MM.1S (cell line): ENCODE measurements around the gene SPRR2G.
"Not testable (repeated sequence)": the region's sequence is repeated elsewhere in the genome, so short reads cannot be mapped to it uniquely, and the experiment has no call there.

ENCODE experiments used
- DNase-seq: peaks from one replicate; pipeline ENCODE4 v3.0.0-alpha.2; 2015
- H2AFZ ChIP-seq: fragments of 300-600 bp; sonication (generic); 2 replicates; pipeline ENCODE4 v1.6.0; 2016; ENCODE audit warnings: antibody characterized with exemption, low read length
- H3F3A ChIP-seq: fragments of 300-600 bp; sonication (generic); 2 replicates; pipeline ENCODE4 v1.6.1; 2016; ENCODE audit warnings: mild to moderate bottlenecking, antibody characterized with exemption, low read length, moderate library complexity, mixed read lengths; ENCODE audit not compliant: insufficient read depth
- H3K27ac ChIP-seq: fragments of 300-600 bp; sonication (generic); 2 replicates; pipeline ENCODE4 v1.5.1; 2016; ENCODE audit warnings: mild to moderate bottlenecking, low read length
- H3K27me3 ChIP-seq: fragments of 300-600 bp; sonication (generic); replicated peaks from 2 replicates; pipeline ENCODE4 v1.6.0; 2016; ENCODE audit warnings: low read length; ENCODE audit not compliant: insufficient read depth
- H3K36me3 ChIP-seq: fragments of 300-600 bp; sonication (generic); replicated peaks from 2 replicates; pipeline ENCODE4 v1.6.1; 2016; ENCODE audit warnings: mild to moderate bottlenecking, low read length, mixed read lengths; ENCODE audit not compliant: insufficient read depth
- H3K4me1 ChIP-seq: fragments of 300-600 bp; sonication (generic); 2 replicates; pipeline ENCODE4 v1.6.1; 2016; ENCODE audit warnings: low read length, mixed read lengths
- H3K4me2 ChIP-seq: fragments of 300-600 bp; sonication (generic); 2 replicates; pipeline ENCODE4 v1.6.0; 2016; ENCODE audit warnings: low read depth, low read length
- H3K4me3 ChIP-seq: fragments of 300-600 bp; sonication (generic); 2 replicates; pipeline ENCODE4 v1.5.1; 2016; ENCODE audit warnings: low read length, mixed read lengths
- H3K79me2 ChIP-seq: fragments of 300-600 bp; sonication (generic); 2 replicates; pipeline ENCODE4 v1.6.1; 2016; ENCODE audit warnings: mixed run types, low read length, mixed read lengths
- H3K9ac ChIP-seq: fragments of 300-600 bp; sonication (generic); 2 replicates; pipeline ENCODE4 v1.6.1; 2016; ENCODE audit warnings: low read length, mixed read lengths
- H3K9me2 ChIP-seq: fragments of 300-600 bp; sonication (generic); replicated peaks from 2 replicates; pipeline ENCODE4 v1.6.1; 2016; ENCODE audit warnings: mild to moderate bottlenecking, low read length, mixed read lengths; ENCODE audit not compliant: insufficient read depth
- H3K9me3 ChIP-seq: fragments of 300-600 bp; sonication (generic); replicated peaks from 2 replicates; pipeline ENCODE4 v1.6.1; 2016; ENCODE audit warnings: mild to moderate bottlenecking, low read length, mixed read lengths; ENCODE audit not compliant: insufficient read depth
- H4K20me1 ChIP-seq: fragments of 300-600 bp; sonication (generic); 2 replicates; pipeline ENCODE4 v1.6.1; 2016; ENCODE audit warnings: mild to moderate bottlenecking, low read length, moderate library complexity, mixed read lengths; ENCODE audit not compliant: insufficient read depth
- CTCF ChIP-seq: fragments of 300-600 bp; sonication (generic); IDR thresholded peaks from 2 replicates; pipeline ENCODE4 v1.5.1; 2016; ENCODE audit warnings: antibody characterized with exemption, low read length, mixed read lengths
- EZH2 ChIP-seq: fragments of 300-600 bp; sonication (generic); optimal IDR thresholded peaks from 2 replicates; pipeline ENCODE3; 2017; ENCODE audit warnings: low read depth, mild to moderate bottlenecking, antibody characterized with exemption, low read length, mixed read lengths
- EZH2phosphoT487 ChIP-seq: fragments of 300-600 bp; sonication (generic); IDR thresholded peaks from 2 replicates; pipeline ENCODE4 v1.6.1; 2018; ENCODE audit warnings: antibody characterized with exemption, low read length

The SPRR2G gene

DNA sequence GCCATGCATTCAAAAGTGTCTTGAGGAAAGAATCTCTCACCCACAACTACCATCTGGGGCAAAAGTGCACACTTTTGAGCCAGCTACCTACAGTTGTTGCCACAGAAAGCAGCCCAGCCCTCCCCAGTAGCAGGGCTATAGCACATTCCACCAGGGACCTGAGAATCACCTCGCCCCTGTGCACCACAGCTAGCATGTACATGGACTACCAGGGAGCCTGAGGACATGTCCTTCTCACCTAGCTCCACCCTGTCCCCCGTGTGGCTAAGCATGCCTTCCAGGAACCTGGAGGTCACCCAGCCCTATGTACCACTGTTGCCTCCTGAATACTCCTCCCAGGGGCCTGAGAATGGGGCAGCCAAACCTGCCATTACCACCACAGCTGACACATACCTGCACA, 16.9 kb downstream of the SPRR2G start:
- H2AFZ ChIP-seq, result no peak overlapping the region
- H3K4me3 ChIP-seq, result no peak overlapping the region
- H3K9me2 ChIP-seq, result no peaks in the 10 kb centered on the region
- DNase-seq, result no peak
- no peak overlapping the region for H3K27ac ChIP-seq
- TF ChIP-seq EZH2 (no peak), CTCF (no peak), EZH2phosphoT487 (no peak)
- H3K79me2 ChIP-seq, result no peaks in the 10 kb centered on the region
- no peak overlapping the region for H3K4me2 ChIP-seq
- no peaks in the 10 kb centered on the region for H3K36me3 ChIP-seq
- 0 out of 2 replicates have a peak, but pooled peaks cover 5% of the 10 kb centered on the region for H3K4me1 ChIP-seq
- H3K27me3 ChIP-seq, result no peaks in the 10 kb centered on the region
- no peaks in the 10 kb centered on the region for H3K9me3 ChIP-seq
- no peak overlapping the region for H3K9ac ChIP-seq
- no peaks in the 10 kb centered on the region for H4K20me1 ChIP-seq
- no peaks in the 10 kb centered on the region for H3F3A ChIP-seq

GRCh38 chr1:153133267-153133666, 17.4 kb downstream of the SPRR2G start:
- Histone ChIP-seq H3K9me2 (no peaks in the 10 kb centered on the region), H3K27ac (no peak overlapping the region), H3K4me1 (no peaks in the 10 kb centered on the region), H4K20me1 (no peaks in the 10 kb centered on the region), H2AFZ (no peak overlapping the region), H3K79me2 (no peaks in the 10 kb centered on the region), H3K9me3 (no peaks in the 10 kb centered on the region), H3F3A (no peaks in the 10 kb centered on the region), H3K4me2 (no peak overlapping the region), H3K4me3 (no peak overlapping the region), H3K9ac (no peak overlapping the region), H3K27me3 (no peaks in the 10 kb centered on the region), H3K36me3 (no peaks in the 10 kb centered on the region)
- DNase-seq, result no peak
- TF ChIP-seq CTCF, result no peak
- no peak for TF ChIP-seq EZH2
- no peak for TF ChIP-seq EZH2phosphoT487

DNA sequence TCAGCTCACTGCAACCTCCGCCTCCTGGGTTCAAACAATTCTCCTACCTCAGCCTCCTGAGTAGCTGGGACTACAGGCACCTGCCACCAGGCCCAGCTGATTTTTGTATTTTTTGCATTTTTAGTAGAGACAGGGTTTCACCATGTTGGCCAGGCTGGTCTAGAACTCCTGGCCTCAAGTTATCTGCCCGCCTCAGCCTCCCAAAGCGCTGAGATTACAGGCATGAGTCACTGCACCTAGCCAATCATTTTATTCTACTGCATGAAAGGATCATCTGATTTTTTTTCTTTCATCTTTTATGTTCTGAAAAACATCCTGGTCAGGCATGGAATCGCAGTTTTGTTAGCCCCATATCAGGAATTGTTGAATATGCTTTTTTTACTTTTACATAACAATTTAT, 22.0 kb downstream of the SPRR2G start:
- not testable (repeated sequence) for H3K27ac ChIP-seq, DNase-seq, H2AFZ ChIP-seq, H3K9ac ChIP-seq, H3K4me1 ChIP-seq, H3K36me3 ChIP-seq, H3K9me3 ChIP-seq, H3K4me3 ChIP-seq, H3K4me2 ChIP-seq, H3K9me2 ChIP-seq, H4K20me1 ChIP-seq, H3K27me3 ChIP-seq, H3K79me2 ChIP-seq, H3F3A ChIP-seq

GRCh38 chr1:153127296-153127695, 23.4 kb downstream of the SPRR2G start:
- no peaks in the 10 kb centered on the region for H3F3A ChIP-seq
- H3K36me3 ChIP-seq, result no peaks in the 10 kb centered on the region
- no peak for DNase-seq
- H3K4me1 ChIP-seq, result peaks cover 11% of the 10 kb centered on the region; the same call in 1 of the 2 replicates
- no peaks in the 10 kb centered on the region for H3K9me2 ChIP-seq
- no peaks in the 10 kb centered on the region for H3K27me3 ChIP-seq
- no peak overlapping the region for H3K27ac ChIP-seq
- H3K9me3 ChIP-seq, result no peaks in the 10 kb centered on the region
- H3K4me3 ChIP-seq, result no peak overlapping the region
- H4K20me1 ChIP-seq, result no peaks in the 10 kb centered on the region
- no peak overlapping the region for H2AFZ ChIP-seq
- no peak overlapping the region for H3K9ac ChIP-seq
- H3K79me2 ChIP-seq, result no peaks in the 10 kb centered on the region
- TF ChIP-seq CTCF, result no peak
- no peak for TF ChIP-seq EZH2
- no peak for TF ChIP-seq EZH2phosphoT487
- no peak overlapping the region for H3K4me2 ChIP-seq
